WERI-Rb-1 (cell line): ENCODE measurements around the gene NKTR.

Experiments used
- DNase-seq: peaks from one replicate; pipeline ENCODE4 v3.0.0-alpha.2; 2020
- H3K27ac ChIP-seq: fragments of 250-450 bp; sonication (Bioruptor Pico); 2 replicates; pipeline ENCODE4 v1.5.1; 2020; ENCODE audit warnings: mild to moderate bottlenecking, moderate library complexity
- H3K27me3 ChIP-seq: fragments of 250-450 bp; sonication (Bioruptor Pico); 2 replicates; pipeline ENCODE4 v1.5.1; 2021; ENCODE audit warnings: mild to moderate bottlenecking, low read depth, moderate library complexity; ENCODE audit not compliant: insufficient read depth, severe bottlenecking
- H3K36me3 ChIP-seq: fragments of 250-450 bp; sonication (Bioruptor Pico); 2 replicates; pipeline ENCODE4 v1.5.1; 2020; ENCODE audit warnings: mild to moderate bottlenecking, moderate library complexity
- H3K4me3 ChIP-seq: 2 replicates; pipeline ENCODE4 v1.5.1; 2011; ENCODE audit warnings: low read depth, mild to moderate bottlenecking, control low read depth, low read length
- H3K9me3 ChIP-seq: fragments of 250-450 bp; sonication (Bioruptor Pico); 2 replicates; pipeline ENCODE4 v1.5.1; 2021; ENCODE audit warnings: mild to moderate bottlenecking, moderate library complexity; ENCODE audit not compliant: severe bottlenecking
- CTCF ChIP-seq: IDR thresholded peaks from 2 replicates; pipeline ENCODE4 v1.5.1; 2011; ENCODE audit warnings: low read depth, mild to moderate bottlenecking, control low read depth, inconsistent platforms, low read length

Gene NKTR

GRCh38 chr3:42652611-42653302 is 52.3 kb downstream of the NKTR start:
- Histone ChIP-seq H3K4me3 (no peak overlapping the region), H3K36me3 (peaks cover 8% of the 10 kb centered on the region; the same call in 1 of the 2 replicates), H3K9me3 (no peaks in the 10 kb centered on the region), H3K27me3 (no peaks in the 10 kb centered on the region), H3K27ac (peak overlapping the region; percentile 21)
- no peak for TF ChIP-seq CTCF
- DNase-seq = peak; percentile 64

- Histone ChIP-seq H3K9me3 (no peaks in the 10 kb centered on the region), H3K27me3 (no peaks in the 10 kb centered on the region), H3K27ac (peak overlapping the region; percentile 21; the same call in 1 of the 2 replicates), H3K36me3 (peaks cover 7% of the 10 kb centered on the region; the same call in 1 of the 2 replicates), H3K4me3 (peak overlapping the region; percentile 74; the same call in 1 of the 2 replicates)
- no peak for TF ChIP-seq CTCF
- no peak for DNase-seq
Measured at GRCh38 chr3:42653303-42653559, 52.7 kb downstream of the NKTR start.

GRCh38 chr3:42653560-42654330 is 53.3 kb downstream of the NKTR start, which contains the start of gene ZBTB47:
ZBTB47 (plus strand) TSS chr3:42653697; CDS start chr3:42658356, 4,659 bp downstream.
- no peak for DNase-seq
- Histone ChIP-seq H3K27me3 (no peaks in the 10 kb centered on the region), H3K27ac (peak within 1 kb of the TSS; percentile 68), H3K9me3 (no peaks in the 10 kb centered on the region), H3K36me3 (peaks cover 5% of the 10 kb centered on the region; the same call in 1 of the 2 replicates), H3K4me3 (peak within 1 kb of the TSS; percentile 74)
- TF ChIP-seq CTCF = no peak

- Histone ChIP-seq H3K27ac (peak overlapping the region; percentile 68), H3K9me3 (no peaks in the 10 kb centered on the region), H3K36me3 (no peaks in the 10 kb centered on the region; the same call in 1 of the 2 replicates), H3K27me3 (no peaks in the 10 kb centered on the region), H3K4me3 (peak overlapping the region; percentile 74)
- peak; percentile 52 for DNase-seq
- peak; percentile 32 for TF ChIP-seq CTCF
Measured at GRCh38 chr3:42654331-42655201, 54.1 kb downstream of the NKTR start.

GRCh38 chr3:42655331-42655888 is 54.9 kb downstream of the NKTR start:
- DNase-seq = no peak

More at GRCh38 chr3:42655331-42655888, 54.9 kb downstream of the NKTR start:
- H3K4me3 ChIP-seq = peak overlapping the region; percentile 69
- TF ChIP-seq CTCF = no peak
- H3K9me3 ChIP-seq = no peaks in the 10 kb centered on the region
- no peaks in the 10 kb centered on the region for H3K36me3 ChIP-seq
- no peaks in the 10 kb centered on the region for H3K27me3 ChIP-seq
- H3K27ac ChIP-seq = no peak overlapping the region
